Stimulated activated memory B cell treated with anti-CD40 and anti-IgM and Interleukin-4, amounts not matched to agents 10 μg/mL and 1 μg/mL and 100 μg/mL, for 72 hours (primary cell): ENCODE data around the gene PLBD2.
A peak's percentile ranks its signal among the peaks of the same experiment; 100 is the strongest.

Experiments used
- ATAC-seq: fragments of 150-1000 bp; cut with Tn5 transposase; 2 replicates; pipeline ENCODE4 v1.10.0; 2021
- H3K27ac Mint-ChIP-seq: one replicate; pipeline ENCODE4 v1.8.0; 2022; ENCODE audit warnings: mild to moderate bottlenecking, mixed read lengths
- H3K27me3 Mint-ChIP-seq: one replicate; pipeline ENCODE4 v1.8.0; 2022; ENCODE audit warnings: mixed read lengths
- H3K36me3 Mint-ChIP-seq: one replicate; pipeline ENCODE4 v1.8.0; 2022; ENCODE audit warnings: mixed read lengths
- H3K4me1 Mint-ChIP-seq: one replicate; pipeline ENCODE4 v1.8.0; 2022; ENCODE audit warnings: mixed read lengths
- H3K4me3 Mint-ChIP-seq: one replicate; pipeline ENCODE4 v1.8.0; 2022; ENCODE audit warnings: mild to moderate bottlenecking, moderate library complexity, mixed read lengths
- H3K9me3 Mint-ChIP-seq: one replicate; pipeline ENCODE4 v1.8.0; 2022; ENCODE audit warnings: mixed read lengths

Gene PLBD2

DNA sequence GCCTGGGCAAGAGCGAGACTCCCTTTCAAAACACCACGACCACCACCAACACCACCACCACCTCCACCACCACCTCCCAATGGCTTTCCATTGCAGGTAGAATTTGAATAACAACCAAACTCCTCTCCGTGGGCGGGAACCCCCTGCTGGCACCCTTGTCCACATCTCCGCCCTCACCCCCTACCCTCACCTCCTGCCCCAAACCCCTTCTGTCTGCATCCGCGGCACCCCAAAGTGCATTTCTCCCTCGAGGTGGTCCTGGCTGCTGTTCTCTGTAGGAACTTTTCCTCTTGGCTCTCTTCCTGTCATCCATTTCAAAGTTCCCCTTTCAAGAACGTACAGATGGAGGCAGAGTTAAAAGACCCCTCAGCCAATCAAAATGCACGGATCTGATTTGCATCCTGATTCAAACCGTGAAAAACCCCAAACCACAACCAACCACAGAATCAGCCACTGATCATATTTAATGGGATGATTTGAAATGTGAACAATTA, 67.6 kb downstream of the PLBD2 start:
- Mint-ChIP-seq H3K27ac (peak overlapping the region; percentile 22), H3K27me3 (peaks cover 65% of the 10 kb centered on the region), H3K36me3 (peaks cover 6% of the 10 kb centered on the region), H3K4me1 (peaks cover 25% of the 10 kb centered on the region), H3K9me3 (peaks cover 8% of the 10 kb centered on the region), H3K4me3 (peak overlapping the region; percentile 15)
- no peak for ATAC-seq

GRCh38 chr12:113427882-113428281, 69.5 kb downstream of the PLBD2 start:
- Mint-ChIP-seq H3K27me3 (peaks cover 81% of the 10 kb centered on the region), H3K4me1 (peaks cover 13% of the 10 kb centered on the region), H3K4me3 (no peak overlapping the region), H3K27ac (no peak overlapping the region), H3K9me3 (peaks cover 8% of the 10 kb centered on the region), H3K36me3 (peaks cover 6% of the 10 kb centered on the region)
- ATAC-seq = no peak

DNA sequence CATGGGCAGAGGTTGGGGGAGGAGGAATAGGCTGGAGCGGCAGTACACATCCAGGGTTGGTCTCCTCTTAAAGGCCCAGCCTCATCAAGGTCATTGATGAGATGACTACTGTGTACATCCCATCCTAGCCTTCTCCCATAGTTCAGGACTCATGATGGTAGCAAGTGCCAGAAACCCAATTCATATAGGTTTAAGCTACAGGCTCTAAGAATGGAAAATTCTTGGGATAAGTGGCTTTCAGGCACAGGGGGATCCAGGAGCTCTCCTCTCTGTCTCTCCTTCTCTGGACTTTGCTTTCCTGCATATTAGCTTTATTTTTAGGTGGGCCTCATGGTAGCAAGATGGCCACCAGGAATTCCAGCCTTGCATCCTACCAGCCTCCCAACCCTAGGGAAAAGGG, 70.1 kb downstream of the PLBD2 start:
- H3K9me3 Mint-ChIP-seq = peaks cover 8% of the 10 kb centered on the region
- no peak overlapping the region for H3K27ac Mint-ChIP-seq
- H3K36me3 Mint-ChIP-seq = peaks cover 6% of the 10 kb centered on the region
- ATAC-seq = no peak
- no peak overlapping the region for H3K4me3 Mint-ChIP-seq
- peaks cover 13% of the 10 kb centered on the region for H3K4me1 Mint-ChIP-seq
- peaks cover 87% of the 10 kb centered on the region for H3K27me3 Mint-ChIP-seq

DNA sequence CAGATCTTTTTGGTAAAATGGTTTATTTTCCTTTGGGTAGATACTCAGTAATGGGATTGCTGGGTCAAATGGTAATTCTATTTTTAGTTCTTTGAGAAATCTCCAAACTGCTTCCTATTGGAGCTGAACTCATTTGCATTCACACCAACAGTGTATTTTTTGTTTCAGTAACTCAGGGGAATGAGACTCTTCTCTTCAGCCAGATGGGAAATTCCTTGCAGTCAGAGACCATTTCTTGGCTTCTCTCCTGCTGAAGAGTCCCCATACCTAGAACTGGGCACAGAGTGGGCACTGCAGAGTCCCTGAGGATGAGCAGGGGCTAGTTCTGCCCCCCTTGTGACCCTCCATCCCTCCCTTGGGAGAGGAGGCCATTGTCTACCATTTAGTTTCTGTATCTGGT, 74.6 kb downstream of the PLBD2 start:
- H3K4me3 Mint-ChIP-seq = no peak overlapping the region
- peaks cover 6% of the 10 kb centered on the region for H3K36me3 Mint-ChIP-seq
- ATAC-seq = no peak

GRCh38 chr12:113435367-113435766, 77.0 kb downstream of the PLBD2 start:
- Mint-ChIP-seq H3K27me3 (peaks cover 28% of the 10 kb centered on the region), H3K4me3 (no peak overlapping the region), H3K9me3 (peaks cover 2% of the 10 kb centered on the region), H3K27ac (no peak overlapping the region), H3K4me1 (no peaks in the 10 kb centered on the region), H3K36me3 (no peaks in the 10 kb centered on the region)
- no peak for ATAC-seq

More for the DNA sequence above, 74.6 kb downstream of the PLBD2 start:
- H3K27me3 Mint-ChIP-seq = peaks cover 52% of the 10 kb centered on the region
- H3K27ac Mint-ChIP-seq = no peak overlapping the region
- no peaks in the 10 kb centered on the region for H3K4me1 Mint-ChIP-seq
- peaks cover 8% of the 10 kb centered on the region for H3K9me3 Mint-ChIP-seq

GRCh38 chr12:113436586-113436985, 78.2 kb downstream of the PLBD2 start:
- Mint-ChIP-seq H3K27me3 (peaks cover 18% of the 10 kb centered on the region), H3K9me3 (no peaks in the 10 kb centered on the region), H3K27ac (no peak overlapping the region), H3K36me3 (no peaks in the 10 kb centered on the region), H3K4me3 (no peak overlapping the region), H3K4me1 (no peaks in the 10 kb centered on the region)
- no peak for ATAC-seq

DNA sequence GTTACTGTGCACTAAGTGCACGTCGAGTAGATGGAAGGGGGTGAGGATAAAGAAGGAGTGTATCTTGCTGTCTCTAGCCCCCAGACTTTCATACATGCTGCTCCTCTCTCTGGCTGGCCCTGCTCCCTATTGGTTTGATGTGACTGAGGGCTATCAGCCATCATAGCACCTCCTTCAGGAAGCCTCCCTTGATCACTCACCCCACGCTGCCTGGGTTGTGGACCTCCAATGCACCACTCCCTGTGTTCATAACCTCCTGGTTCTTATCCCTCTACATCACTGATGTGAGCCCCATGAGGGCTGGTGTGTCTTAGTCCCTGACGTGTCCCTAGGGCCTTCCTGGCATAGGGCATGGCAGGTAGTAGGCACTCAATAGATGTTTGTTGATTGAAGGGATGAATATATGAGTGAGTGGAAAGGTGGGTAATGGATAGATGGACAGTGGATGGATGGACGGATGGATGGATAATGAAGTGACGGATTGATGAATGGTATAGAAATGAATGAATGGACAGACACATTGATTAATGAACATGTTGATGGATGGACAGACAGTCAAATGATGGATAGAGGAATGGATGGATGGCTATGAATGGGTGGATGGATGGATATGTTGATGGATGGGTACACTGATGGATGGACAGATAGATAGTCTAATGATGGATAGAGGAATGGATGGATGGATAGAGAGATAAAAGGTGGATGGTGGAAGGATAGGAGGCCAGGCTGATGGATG, 78.8 kb downstream of the PLBD2 start:
- H3K4me1 Mint-ChIP-seq = no peaks in the 10 kb centered on the region
- no peaks in the 10 kb centered on the region for H3K9me3 Mint-ChIP-seq
- ATAC-seq = no peak
- H3K36me3 Mint-ChIP-seq = no peaks in the 10 kb centered on the region
- H3K27me3 Mint-ChIP-seq = peaks cover 13% of the 10 kb centered on the region
- H3K4me3 Mint-ChIP-seq = no peak overlapping the region
- no peak overlapping the region for H3K27ac Mint-ChIP-seq

- no peak for ATAC-seq
- H3K27ac Mint-ChIP-seq = no peak overlapping the region
- no peak overlapping the region for H3K4me3 Mint-ChIP-seq
- H3K27me3 Mint-ChIP-seq = peaks cover 7% of the 10 kb centered on the region
- no peaks in the 10 kb centered on the region for H3K4me1 Mint-ChIP-seq
- no peaks in the 10 kb centered on the region for H3K9me3 Mint-ChIP-seq
- no peaks in the 10 kb centered on the region for H3K36me3 Mint-ChIP-seq
These were observed 79.3 kb downstream of the PLBD2 start for GRCh38 chr12:113437729-113438100.

GRCh38 chr12:113438523-113439300, 80.3 kb downstream of the PLBD2 start:
- H3K27me3 Mint-ChIP-seq = no peaks in the 10 kb centered on the region
- no peak for ATAC-seq
- H3K4me3 Mint-ChIP-seq = no peak overlapping the region
- no peaks in the 10 kb centered on the region for H3K9me3 Mint-ChIP-seq
- no peak overlapping the region for H3K27ac Mint-ChIP-seq
- no peaks in the 10 kb centered on the region for H3K36me3 Mint-ChIP-seq
- no peaks in the 10 kb centered on the region for H3K4me1 Mint-ChIP-seq

DNA sequence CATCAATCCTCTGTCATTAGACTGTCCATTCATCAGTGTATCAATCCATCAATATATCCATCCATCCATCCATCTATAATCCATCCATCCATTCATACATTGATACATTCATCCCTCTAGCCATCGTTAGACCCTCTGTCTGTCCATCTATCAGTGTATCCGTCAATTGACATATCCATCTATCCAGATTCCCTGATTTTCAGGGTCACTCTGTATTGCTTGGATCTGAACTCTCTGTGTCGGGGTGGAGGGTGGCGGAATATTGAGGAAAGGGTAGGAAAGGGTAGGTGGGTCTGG, 80.9 kb downstream of the PLBD2 start:
- Mint-ChIP-seq H3K27ac (no peak overlapping the region), H3K4me1 (no peaks in the 10 kb centered on the region), H3K4me3 (no peak overlapping the region), H3K9me3 (no peaks in the 10 kb centered on the region), H3K36me3 (no peaks in the 10 kb centered on the region), H3K27me3 (no peaks in the 10 kb centered on the region)
- no peak for ATAC-seq

GRCh38 chr12:113439606-113440030, 81.2 kb downstream of the PLBD2 start:
- no peak overlapping the region for H3K27ac Mint-ChIP-seq
- H3K9me3 Mint-ChIP-seq = no peaks in the 10 kb centered on the region
- H3K4me3 Mint-ChIP-seq = no peak overlapping the region
- no peaks in the 10 kb centered on the region for H3K27me3 Mint-ChIP-seq
- H3K36me3 Mint-ChIP-seq = no peaks in the 10 kb centered on the region
- no peak for ATAC-seq
- H3K4me1 Mint-ChIP-seq = no peaks in the 10 kb centered on the region

DNA sequence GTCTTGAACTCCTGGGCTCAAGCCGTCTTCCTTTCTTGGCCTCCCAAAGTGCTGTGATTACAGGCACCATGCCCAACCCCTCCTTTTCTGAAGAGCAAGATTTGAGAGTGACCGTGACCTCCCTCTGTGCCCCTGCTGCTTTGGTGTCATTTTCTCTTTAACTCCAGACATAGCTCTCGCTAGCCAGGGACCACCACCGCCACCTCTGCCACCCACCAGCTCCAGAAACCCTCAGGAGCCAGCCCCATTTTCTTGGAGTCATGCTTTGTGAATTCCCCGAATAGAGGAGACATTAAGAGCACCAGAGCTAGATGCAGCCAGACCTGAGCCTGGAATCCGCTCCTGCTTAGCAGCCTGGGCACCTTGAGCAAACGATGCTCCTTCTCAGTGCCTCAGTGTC, 81.9 kb downstream of the PLBD2 start:
- Mint-ChIP-seq H3K4me1 (no peaks in the 10 kb centered on the region), H3K9me3 (peaks cover under 1% of the 10 kb centered on the region)
- no peak for ATAC-seq

More for the DNA sequence above, 81.9 kb downstream of the PLBD2 start:
- Mint-ChIP-seq H3K4me3 (no peak overlapping the region), H3K27me3 (peaks cover 5% of the 10 kb centered on the region), H3K27ac (no peak overlapping the region), H3K36me3 (no peaks in the 10 kb centered on the region)
